ENCODE data around the gene IGSF9. TPM values are rescaled to one million over a fixed set of nuclear protein-coding genes. Genes with fewer than 3 reads are reported as not detected.

IGSF9 gene
- total and polyA plus RNA-seq, 2 of the 4 experiments (the other 2 are of a cell fraction), result 0.05 TPM; not detected in 1

DNA sequence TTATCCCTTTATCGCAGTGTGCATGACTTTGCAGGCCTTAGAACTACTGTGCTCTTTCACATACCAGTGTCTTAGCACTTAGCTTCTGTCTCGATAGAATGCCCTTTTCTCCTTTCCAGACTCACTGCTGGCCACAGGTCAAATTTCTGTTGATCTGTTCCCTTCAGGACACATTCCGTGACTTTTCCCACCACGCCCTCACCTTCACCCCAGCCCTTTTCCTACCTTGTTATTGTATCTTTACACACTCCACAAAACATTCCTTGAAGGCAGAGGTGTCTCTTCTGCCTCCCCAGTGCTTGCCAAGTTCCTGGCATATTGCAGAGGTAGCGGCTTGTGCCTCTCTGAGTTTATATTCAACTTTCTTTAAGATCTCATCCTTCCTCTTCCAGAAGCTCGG is 3.7 kb upstream of the IGSF9 start:
- no peak overlapping the region for H3K27ac ChIP-seq (ENCODE audit: insufficient read depth, low read length)
- H3K4me3 ChIP-seq (ENCODE audit: insufficient read depth, low read depth, low read length), result no peak overlapping the region
- H3K14ac ChIP-seq (replicated peaks; ENCODE audit: low read depth, low read length), result no peak overlapping the region
- no peak overlapping the region for H3K9ac ChIP-seq (ENCODE audit: low read depth, low read length)
- dilution Hi-C loops (cut with HindIII; ENCODE audit: low sequenced_read_pairs, unreplicated experiment), result no loop called here
- 60% methylated on average over 4 of the region's 6 CpGs; no CpG with 5 or more reads in 1 of the 2 experiments for WGBS, 2 experiments (ENCODE audit: extremely low coverage in 2 of 2, insufficient read length in 1 of 2)
- no peak overlapping the region for H2AK5ac ChIP-seq (ENCODE audit: low read depth, low read length)
- H3K9me3 ChIP-seq (ENCODE audit: control insufficient read depth, insufficient read depth, low read length), result no peaks in the 10 kb centered on the region
- no peak overlapping the region for H2AFZ ChIP-seq (replicated peaks; ENCODE audit: low read length, poor library complexity)
- no peak overlapping the region for H2BK20ac ChIP-seq (ENCODE audit: low read depth, low read length)
- H3K18ac ChIP-seq (ENCODE audit: low read depth, low read length), result no peak overlapping the region
- H2BK120ac ChIP-seq (ENCODE audit: low read depth, low read length), result no peak overlapping the region
- no peaks in the 10 kb centered on the region for H4K20me1 ChIP-seq (ENCODE audit: insufficient read depth, low read length)
- H4K8ac ChIP-seq (ENCODE audit: low read depth in 2 of 2, low read length in 2 of 2), result no peak overlapping the region
- H3K9me1 ChIP-seq (ENCODE audit: insufficient read depth, low read length), result no peaks in the 10 kb centered on the region
- H4K91ac ChIP-seq (ENCODE audit: insufficient read depth, low read depth, low read length), result no peak overlapping the region
- peaks cover 2% of the 10 kb centered on the region; the same call in 1 of the 2 replicates for H3K4me1 ChIP-seq (ENCODE audit: control insufficient read depth, insufficient read depth, low read length)
- in situ Hi-C loops (cut with MboI; ENCODE audit: low sequenced_read_pairs), result no loop called here
- DNase-seq, result no peak
- no peak overlapping the region for H3K4ac ChIP-seq (ENCODE audit: low read depth, low read length)
- H2BK15ac ChIP-seq (ENCODE audit: low read depth, low read length), result no peak overlapping the region
- H3K79me1 ChIP-seq (ENCODE audit: low read depth in 1 of 2, low read length in 2 of 2), result no peaks in the 10 kb centered on the region
- no TSS peak for BruUV-seq (replicated peaks)
- ChIA-PET POLR2A (ENCODE audit: unreplicated experiment) (no interaction called here), CTCF (no interaction called here)
- H3K27me3 ChIP-seq (ENCODE audit: control insufficient read depth, insufficient read depth, low read length), result peaks cover 30% of the 10 kb centered on the region
- H3K23ac ChIP-seq (ENCODE audit: low read depth, low read length), result no peak overlapping the region
- H2BK5ac ChIP-seq (ENCODE audit: low read depth, low read length, poor library complexity, severe bottlenecking), result no peak overlapping the region
- H3K56ac ChIP-seq (ENCODE audit: extremely low read depth, insufficient read depth, low read length), result no peak overlapping the region
- H3K36me3 ChIP-seq (ENCODE audit: control insufficient read depth, insufficient read depth, low read length), result no peaks in the 10 kb centered on the region
- no peak overlapping the region for H2AK9ac ChIP-seq (replicated peaks; ENCODE audit: low read depth, low read length, poor library complexity)
- no peak overlapping the region for H4K5ac ChIP-seq (ENCODE audit: low read depth, low read length)
- no peak overlapping the region for H3K4me2 ChIP-seq (ENCODE audit: low read depth, low read length)
- no peak for TF ChIP-seq FOS (IDR thresholded peaks at IDR 0.05; ENCODE audit: low read depth, low read length)
- no peak for TF ChIP-seq RAD21 (IDR thresholded peaks at IDR 0.05; ENCODE audit: low read length)
- TF ChIP-seq, protein P1, sequence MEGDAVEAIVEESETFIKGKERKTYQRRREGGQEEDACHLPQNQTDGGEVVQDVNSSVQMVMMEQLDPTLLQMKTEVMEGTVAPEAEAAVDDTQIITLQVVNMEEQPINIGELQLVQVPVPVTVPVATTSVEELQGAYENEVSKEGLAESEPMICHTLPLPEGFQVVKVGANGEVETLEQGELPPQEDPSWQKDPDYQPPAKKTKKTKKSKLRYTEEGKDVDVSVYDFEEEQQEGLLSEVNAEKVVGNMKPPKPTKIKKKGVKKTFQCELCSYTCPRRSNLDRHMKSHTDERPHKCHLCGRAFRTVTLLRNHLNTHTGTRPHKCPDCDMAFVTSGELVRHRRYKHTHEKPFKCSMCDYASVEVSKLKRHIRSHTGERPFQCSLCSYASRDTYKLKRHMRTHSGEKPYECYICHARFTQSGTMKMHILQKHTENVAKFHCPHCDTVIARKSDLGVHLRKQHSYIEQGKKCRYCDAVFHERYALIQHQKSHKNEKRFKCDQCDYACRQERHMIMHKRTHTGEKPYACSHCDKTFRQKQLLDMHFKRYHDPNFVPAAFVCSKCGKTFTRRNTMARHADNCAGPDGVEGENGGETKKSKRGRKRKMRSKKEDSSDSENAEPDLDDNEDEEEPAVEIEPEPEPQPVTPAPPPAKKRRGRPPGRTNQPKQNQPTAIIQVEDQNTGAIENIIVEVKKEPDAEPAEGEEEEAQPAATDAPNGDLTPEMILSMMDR (conservative IDR thresholded peaks at IDR 0.05; ENCODE audit: low read depth, low read length), result no peak
- TF ChIP-seq SMC3 (IDR thresholded peaks at IDR 0.05; ENCODE audit: low read depth, low read length), result no peak
- TF ChIP-seq, protein P2, sequence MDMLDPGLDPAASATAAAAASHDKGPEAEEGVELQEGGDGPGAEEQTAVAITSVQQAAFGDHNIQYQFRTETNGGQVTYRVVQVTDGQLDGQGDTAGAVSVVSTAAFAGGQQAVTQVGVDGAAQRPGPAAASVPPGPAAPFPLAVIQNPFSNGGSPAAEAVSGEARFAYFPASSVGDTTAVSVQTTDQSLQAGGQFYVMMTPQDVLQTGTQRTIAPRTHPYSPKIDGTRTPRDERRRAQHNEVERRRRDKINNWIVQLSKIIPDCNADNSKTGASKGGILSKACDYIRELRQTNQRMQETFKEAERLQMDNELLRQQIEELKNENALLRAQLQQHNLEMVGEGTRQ (IDR thresholded peaks at IDR 0.05; ENCODE audit: low read depth, low read length), result no peak
- no peak for ATAC-seq (ENCODE audit: low read depth)
- intact Hi-C loops (cut with micrococcal nuclease), result loop anchor here (10.0 kb wide), 1 partner anchor 426 kb away; no protein-coding TSS in a partner anchor

Data from IMR-90 (cell line).